ENCODE data around the gene NEO1.
"Not testable (repeated sequence)": the region's sequence is repeated elsewhere in the genome, so short reads cannot be mapped to it uniquely, and the experiment has no call there.

Gene NEO1

GRCh38 chr15:73161546-73161945, 109.3 kb downstream of the NEO1 start:
- no peak overlapping the region for H3K4me3 ChIP-seq (ENCODE audit: low read length in 2 of 2)
- H2BK12ac ChIP-seq (ENCODE audit: low read length): no peak overlapping the region
- no peaks in the 10 kb centered on the region for H3K4me1 ChIP-seq (ENCODE audit: control insufficient read depth in 2 of 2, insufficient read depth in 1 of 2, low read depth in 1 of 2, low read length in 2 of 2)
- no peak overlapping the region for H2BK15ac ChIP-seq (ENCODE audit: low read length)
- H3K27ac ChIP-seq (replicated peaks; ENCODE audit: low read length): no peak overlapping the region
- no CpG with 5 or more reads among the region's 1 CpG for WGBS, 2 donors (ENCODE audit: extremely low coverage in 2 of 2, insufficient read length in 2 of 2, insufficient replicate concordance in 1 of 2)
- no peak overlapping the region for H2BK5ac ChIP-seq (ENCODE audit: low read length)
- H3K9ac ChIP-seq (ENCODE audit: low read depth, low read length, poor library complexity): no peak overlapping the region
- H2AFZ ChIP-seq (ENCODE audit: low read length): no peak overlapping the region
- H3K27me3 ChIP-seq (ENCODE audit: control insufficient read depth in 3 of 3, insufficient read depth in 3 of 3, low read depth in 1 of 3, low read length in 3 of 3): no peaks in the 10 kb centered on the region
- H3K4ac ChIP-seq (ENCODE audit: low read length): no peak overlapping the region
- no peak overlapping the region for H3K18ac ChIP-seq (ENCODE audit: low read length)
- no peak overlapping the region for H2AK5ac ChIP-seq (ENCODE audit: low read depth, low read length)
- peaks cover 6 to 35% of the 10 kb centered on the region in 2 donors for H3K36me3 ChIP-seq (replicated peaks in 1 of 2; ENCODE audit: control insufficient read depth in 2 of 2, insufficient read depth in 2 of 2, low read length in 2 of 2)
- peaks cover 3% of the 10 kb centered on the region for H3K79me1 ChIP-seq (ENCODE audit: low read depth, low read length)
- no peak overlapping the region for H4K91ac ChIP-seq (ENCODE audit: low read depth, low read length, poor library complexity)
- no peak overlapping the region for H3K4me2 ChIP-seq (ENCODE audit: insufficient read depth, low read length, poor library complexity, severe bottlenecking)
- H4K8ac ChIP-seq (ENCODE audit: low read depth, low read length): no peak overlapping the region
- no peak overlapping the region for H3K14ac ChIP-seq (ENCODE audit: low read length)
- H3K23ac ChIP-seq (ENCODE audit: low read depth, low read length, poor library complexity): no peak overlapping the region
- H3K9me3 ChIP-seq (replicated peaks in 1 of 2; ENCODE audit: control insufficient read depth in 2 of 2, insufficient read depth in 1 of 2, low read depth in 1 of 2, low read length in 2 of 2): peaks cover 10 to 15% of the 10 kb centered on the region in 2 donors
- no peak overlapping the region for H2BK120ac ChIP-seq (ENCODE audit: low read depth, low read length)
- no peak for DNase-seq (ENCODE audit: low spot score)

DNA sequence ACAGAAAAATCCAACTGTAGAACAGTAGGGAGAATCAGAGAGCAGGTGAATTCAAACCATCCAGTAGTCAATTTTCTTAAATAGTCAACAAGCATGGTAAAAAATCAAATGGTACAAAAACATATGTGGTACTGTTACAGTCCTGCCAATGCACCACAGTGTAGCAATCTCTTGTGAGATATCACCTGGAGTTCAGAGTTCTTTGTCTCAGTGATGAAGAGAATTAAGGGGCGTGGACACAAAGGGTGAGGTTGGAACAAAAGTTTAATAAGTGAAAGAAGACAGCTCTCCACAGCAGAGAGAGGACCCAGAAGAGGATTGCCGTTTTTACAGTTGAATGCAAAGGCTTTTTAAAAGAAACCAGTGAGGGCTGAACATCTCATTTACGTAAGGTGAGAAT, 113.2 kb downstream of the NEO1 start:
- H3K9me3 ChIP-seq (replicated peaks in 1 of 2; ENCODE audit: control insufficient read depth in 2 of 2, insufficient read depth in 1 of 2, low read depth in 1 of 2, low read length in 2 of 2): peaks cover 10 to 17% of the 10 kb centered on the region in 2 donors
- no peak for DNase-seq (ENCODE audit: low spot score)
- H2BK5ac ChIP-seq (ENCODE audit: low read length): no peak overlapping the region
- H2AFZ ChIP-seq (ENCODE audit: low read length): no peak overlapping the region
- no peak overlapping the region for H3K4me2 ChIP-seq (ENCODE audit: insufficient read depth, low read length, poor library complexity, severe bottlenecking)
- no peak overlapping the region for H3K23ac ChIP-seq (ENCODE audit: low read depth, low read length, poor library complexity)
- no CpG with 5 or more reads among the region's 3 CpGs for WGBS, 2 donors (ENCODE audit: extremely low coverage in 2 of 2, insufficient read length in 2 of 2, insufficient replicate concordance in 1 of 2)
- no peak overlapping the region for H4K8ac ChIP-seq (ENCODE audit: low read depth, low read length)
- H2BK12ac ChIP-seq (ENCODE audit: low read length): no peak overlapping the region
- H3K27me3 ChIP-seq (ENCODE audit: control insufficient read depth in 3 of 3, insufficient read depth in 3 of 3, low read depth in 1 of 3, low read length in 3 of 3): no peaks in the 10 kb centered on the region
- no peak overlapping the region for H4K91ac ChIP-seq (ENCODE audit: low read depth, low read length, poor library complexity)
- no peak overlapping the region for H3K27ac ChIP-seq (replicated peaks; ENCODE audit: low read length)
- H3K14ac ChIP-seq (ENCODE audit: low read length): no peak overlapping the region
- H3K9ac ChIP-seq (ENCODE audit: low read depth, low read length, poor library complexity): no peak overlapping the region
- no peak overlapping the region for H3K4ac ChIP-seq (ENCODE audit: low read length)
- H2BK120ac ChIP-seq (ENCODE audit: low read depth, low read length): no peak overlapping the region
- H3K79me1 ChIP-seq (ENCODE audit: low read depth, low read length): peaks cover 2% of the 10 kb centered on the region
- H2BK15ac ChIP-seq (ENCODE audit: low read length): no peak overlapping the region
- H3K4me3 ChIP-seq (ENCODE audit: low read length in 2 of 2): no peak overlapping the region
- H3K36me3 ChIP-seq (replicated peaks in 1 of 2; ENCODE audit: control insufficient read depth in 2 of 2, insufficient read depth in 2 of 2, low read length in 2 of 2): peaks cover 6 to 35% of the 10 kb centered on the region in 2 donors
- no peaks in the 10 kb centered on the region for H3K4me1 ChIP-seq (ENCODE audit: control insufficient read depth in 2 of 2, insufficient read depth in 1 of 2, low read depth in 1 of 2, low read length in 2 of 2)
- H3K18ac ChIP-seq (ENCODE audit: low read length): no peak overlapping the region
- no peak overlapping the region for H2AK5ac ChIP-seq (ENCODE audit: low read depth, low read length)

DNA sequence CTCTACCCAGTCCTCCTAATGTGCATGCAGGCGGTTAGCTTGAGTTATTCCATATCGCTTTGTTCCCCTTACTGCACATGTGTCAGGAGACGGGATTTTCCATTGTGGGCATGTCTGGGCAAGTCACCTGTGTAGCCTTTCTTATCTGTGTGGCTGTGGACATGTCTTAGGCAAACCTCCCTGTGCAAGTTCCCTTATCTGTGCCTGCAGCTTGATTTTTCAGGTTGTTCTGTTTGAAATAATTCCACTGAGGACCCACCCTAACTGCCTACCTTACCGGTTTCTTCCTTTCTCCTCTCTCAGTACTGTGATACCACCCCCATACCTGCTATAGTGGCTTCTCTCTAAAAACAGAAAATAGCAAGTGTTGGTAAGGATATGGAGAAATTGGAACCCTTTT, 113.6 kb downstream of the NEO1 start:
- H3K4me2 ChIP-seq (ENCODE audit: insufficient read depth, low read length, poor library complexity, severe bottlenecking): no peak overlapping the region
- no peak overlapping the region for H2AFZ ChIP-seq (ENCODE audit: low read length)
- H4K8ac ChIP-seq (ENCODE audit: low read depth, low read length): no peak overlapping the region
- no peak overlapping the region for H2AK5ac ChIP-seq (ENCODE audit: low read depth, low read length)
- H3K14ac ChIP-seq (ENCODE audit: low read length): no peak overlapping the region
- H3K9ac ChIP-seq (ENCODE audit: low read depth, low read length, poor library complexity): no peak overlapping the region
- no peak overlapping the region for H4K91ac ChIP-seq (ENCODE audit: low read depth, low read length, poor library complexity)
- H2BK15ac ChIP-seq (ENCODE audit: low read length): no peak overlapping the region
- H3K79me1 ChIP-seq (ENCODE audit: low read depth, low read length): peaks cover 2% of the 10 kb centered on the region
- no peak overlapping the region for H3K23ac ChIP-seq (ENCODE audit: low read depth, low read length, poor library complexity)
- no peak overlapping the region for H3K27ac ChIP-seq (replicated peaks; ENCODE audit: low read length)
- no peak overlapping the region for H3K4ac ChIP-seq (ENCODE audit: low read length)
- no peaks in the 10 kb centered on the region for H3K4me1 ChIP-seq (ENCODE audit: control insufficient read depth in 2 of 2, insufficient read depth in 1 of 2, low read depth in 1 of 2, low read length in 2 of 2)
- H2BK5ac ChIP-seq (ENCODE audit: low read length): no peak overlapping the region
- H3K18ac ChIP-seq (ENCODE audit: low read length): no peak overlapping the region
- peaks cover 6 to 35% of the 10 kb centered on the region in 2 donors for H3K36me3 ChIP-seq (replicated peaks in 1 of 2; ENCODE audit: control insufficient read depth in 2 of 2, insufficient read depth in 2 of 2, low read length in 2 of 2)
- no peak for DNase-seq (ENCODE audit: low spot score)
- H3K4me3 ChIP-seq (ENCODE audit: low read length in 2 of 2): no peak overlapping the region
- peaks cover 10 to 17% of the 10 kb centered on the region in 2 donors for H3K9me3 ChIP-seq (replicated peaks in 1 of 2; ENCODE audit: control insufficient read depth in 2 of 2, insufficient read depth in 1 of 2, low read depth in 1 of 2, low read length in 2 of 2)
- no peak overlapping the region for H2BK120ac ChIP-seq (ENCODE audit: low read depth, low read length)
- no peak overlapping the region for H2BK12ac ChIP-seq (ENCODE audit: low read length)
- H3K27me3 ChIP-seq (ENCODE audit: control insufficient read depth in 3 of 3, insufficient read depth in 3 of 3, low read depth in 1 of 3, low read length in 3 of 3): no peaks in the 10 kb centered on the region
- WGBS, 2 donors (ENCODE audit: extremely low coverage in 2 of 2, insufficient read length in 2 of 2, insufficient replicate concordance in 1 of 2): no CpG with 5 or more reads among the region's 4 CpGs

GRCh38 chr15:73166711-73167110, 114.4 kb downstream of the NEO1 start:
- H4K91ac ChIP-seq (ENCODE audit: low read depth, low read length, poor library complexity); H2AFZ ChIP-seq (ENCODE audit: low read length); H2BK15ac ChIP-seq (ENCODE audit: low read length); H3K79me1 ChIP-seq (ENCODE audit: low read depth, low read length); H3K4me2 ChIP-seq (ENCODE audit: insufficient read depth, low read length, poor library complexity, severe bottlenecking); H2BK5ac ChIP-seq (ENCODE audit: low read length); H3K23ac ChIP-seq (ENCODE audit: low read depth, low read length, poor library complexity); H3K9ac ChIP-seq (ENCODE audit: low read depth, low read length, poor library complexity); H3K18ac ChIP-seq (ENCODE audit: low read length); H2BK120ac ChIP-seq (ENCODE audit: low read depth, low read length); H3K27me3 ChIP-seq (ENCODE audit: control insufficient read depth in 3 of 3, insufficient read depth in 3 of 3, low read depth in 1 of 3, low read length in 3 of 3); H4K8ac ChIP-seq (ENCODE audit: low read depth, low read length); H2BK12ac ChIP-seq (ENCODE audit: low read length); DNase-seq (ENCODE audit: low spot score); H2AK5ac ChIP-seq (ENCODE audit: low read depth, low read length); H3K4me1 ChIP-seq (ENCODE audit: control insufficient read depth in 2 of 2, insufficient read depth in 1 of 2, low read depth in 1 of 2, low read length in 2 of 2); H3K4me3 ChIP-seq (ENCODE audit: low read length in 2 of 2); H3K27ac ChIP-seq (replicated peaks; ENCODE audit: low read length); H3K4ac ChIP-seq (ENCODE audit: low read length); H3K14ac ChIP-seq (ENCODE audit: low read length): not testable (repeated sequence)
- H3K9me3 ChIP-seq (replicated peaks in 1 of 2; ENCODE audit: control insufficient read depth in 2 of 2, insufficient read depth in 1 of 2, low read depth in 1 of 2, low read length in 2 of 2): peaks cover 10 to 17% of the 10 kb centered on the region in 2 donors
- no CpG with 5 or more reads among the region's 1 CpG for WGBS, 2 donors (ENCODE audit: extremely low coverage in 2 of 2, insufficient read length in 2 of 2, insufficient replicate concordance in 1 of 2)
- H3K36me3 ChIP-seq (replicated peaks in 1 of 2; ENCODE audit: control insufficient read depth in 2 of 2, insufficient read depth in 2 of 2, low read length in 2 of 2): peaks cover 6 to 35% of the 10 kb centered on the region in 2 donors
